Daoy (cell line): ENCODE measurements around the gene ZXDB. TPM values are rescaled to one million over a fixed set of nuclear protein-coding genes. Genes with fewer than 3 reads are reported as not detected.
A peak's percentile ranks its signal among the peaks of the same experiment; 100 is the strongest.
"Not testable (repeated sequence)": the region's sequence is repeated elsewhere in the genome, so short reads cannot be mapped to it uniquely, and the experiment has no call there.

ENCODE experiments used
- DNase-seq: peaks from one replicate; pipeline ENCODE4 v3.0.0-alpha.2; 2015; ENCODE audit warnings: low read depth
- total RNA-seq: library from RNA; depleted of rRNA; stranded (reverse); fragments of >200 nt; shearing (Covaris generic); gene quantifications from 2 replicates; pipeline ENCODE4 v1.2.3, GENCODE V29; 2014; rRNA removed

The ZXDB gene
- total RNA-seq, result 2.6 and 3.1 TPM in 2 replicates

- DNase-seq, result peak; percentile 25
Observed at GRCh38 chrX:57591284-57592159, at the start of gene ZXDB. Gene ZXDB (plus strand): TSS chrX:57592011. CDS start chrX:57592049, 38 bp downstream.

GRCh38 chrX:57565198-57565597 lies 26.6 kb upstream of the ZXDB start:
- DNase-seq, result no peak

GRCh38 chrX:57573754-57574153 lies 18.1 kb upstream of the ZXDB start:
- DNase-seq, result no peak

- not testable (repeated sequence) for DNase-seq
Observed at GRCh38 chrX:57582948-57583347, 8.9 kb upstream of the ZXDB start.

GRCh38 chrX:57583477-57583876 lies 8.3 kb upstream of the ZXDB start:
- DNase-seq, result no peak

GRCh38 chrX:57586360-57586759 lies 5.5 kb upstream of the ZXDB start:
- no peak for DNase-seq

- DNase-seq, result no peak
Observed at GRCh38 chrX:57587062-57587461, 4.7 kb upstream of the ZXDB start.

- DNase-seq, result no peak
Observed at GRCh38 chrX:57587607-57588006, 4.2 kb upstream of the ZXDB start.

DNA sequence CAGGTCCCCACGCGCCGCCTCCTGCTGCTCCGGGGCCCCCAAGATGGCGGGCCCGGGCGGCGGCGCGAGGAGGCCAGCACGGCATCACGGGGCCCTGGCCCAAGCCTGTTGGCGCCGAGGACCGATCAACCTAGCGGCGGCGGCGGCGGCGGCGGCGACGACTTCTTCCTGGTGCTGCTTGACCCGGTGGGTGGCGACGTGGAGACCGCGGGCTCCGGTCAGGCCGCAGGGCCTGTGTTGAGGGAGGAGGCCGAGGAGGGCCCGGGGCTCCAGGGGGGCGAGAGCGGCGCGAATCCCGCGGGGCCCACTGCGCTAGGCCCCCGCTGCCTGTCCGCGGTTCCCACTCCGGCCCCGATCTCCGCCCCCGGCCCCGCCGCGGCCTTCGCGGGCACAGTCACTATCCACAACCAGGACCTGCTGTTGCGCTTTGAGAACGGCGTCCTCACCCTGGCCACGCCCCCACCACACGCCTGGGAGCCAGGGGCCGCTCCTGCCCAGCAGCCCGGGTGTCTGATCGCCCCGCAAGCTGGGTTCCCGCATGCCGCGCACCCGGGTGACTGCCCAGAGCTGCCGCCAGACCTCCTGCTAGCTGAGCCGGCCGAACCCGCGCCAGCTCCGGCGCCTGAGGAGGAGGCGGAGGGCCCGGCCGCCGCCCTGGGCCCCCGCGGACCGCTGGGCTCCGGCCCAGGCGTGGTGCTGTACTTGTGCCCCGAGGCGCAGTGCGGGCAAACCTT lies 516 bp downstream of the ZXDB start:
- DNase-seq, result peak; percentile 23

DNA sequence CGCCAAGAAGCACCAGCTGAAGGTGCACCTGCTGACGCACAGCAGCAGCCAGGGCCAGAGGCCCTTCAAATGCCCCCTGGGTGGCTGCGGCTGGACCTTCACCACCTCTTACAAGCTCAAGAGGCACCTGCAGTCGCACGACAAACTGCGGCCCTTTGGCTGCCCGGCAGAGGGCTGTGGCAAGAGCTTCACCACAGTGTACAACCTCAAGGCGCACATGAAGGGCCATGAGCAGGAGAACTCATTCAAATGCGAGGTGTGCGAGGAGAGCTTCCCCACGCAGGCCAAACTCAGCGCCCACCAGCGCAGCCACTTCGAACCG lies 1.0 kb downstream of the ZXDB start:
- DNase-seq, result peak; percentile 29

- no peak for DNase-seq
Observed at GRCh38 chrX:57595381-57595811, 3.6 kb downstream of the ZXDB start.

GRCh38 chrX:57596109-57596508 lies 4.3 kb downstream of the ZXDB start:
- DNase-seq, result no peak

- DNase-seq, result no peak
Observed at GRCh38 chrX:57596516-57596915, 4.7 kb downstream of the ZXDB start.

GRCh38 chrX:57607295-57608187 lies 15.7 kb downstream of the ZXDB start:
- DNase-seq, result no peak

- DNase-seq, result not testable (repeated sequence)
Observed at GRCh38 chrX:57613351-57613750, 21.5 kb downstream of the ZXDB start.

- DNase-seq, result not testable (repeated sequence)
Observed at GRCh38 chrX:57629438-57629837, 37.6 kb downstream of the ZXDB start.

DNA sequence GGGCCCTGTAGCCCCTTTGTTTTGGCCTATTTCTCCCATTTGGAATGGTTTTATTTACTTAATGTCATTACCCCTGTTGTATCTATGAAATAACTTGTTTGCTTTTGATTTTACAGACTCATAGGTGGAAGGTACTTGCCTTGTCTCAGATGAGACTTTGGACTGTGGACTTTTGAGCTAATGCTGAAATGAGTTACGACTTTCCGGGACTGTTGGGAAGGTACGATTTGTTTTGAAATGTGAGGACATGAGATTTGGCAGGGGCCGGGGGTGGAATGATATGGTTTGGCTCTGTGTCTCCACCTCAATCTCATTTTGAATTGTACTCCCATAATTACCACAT lies 48.8 kb downstream of the ZXDB start:
- DNase-seq, result no peak

DNA sequence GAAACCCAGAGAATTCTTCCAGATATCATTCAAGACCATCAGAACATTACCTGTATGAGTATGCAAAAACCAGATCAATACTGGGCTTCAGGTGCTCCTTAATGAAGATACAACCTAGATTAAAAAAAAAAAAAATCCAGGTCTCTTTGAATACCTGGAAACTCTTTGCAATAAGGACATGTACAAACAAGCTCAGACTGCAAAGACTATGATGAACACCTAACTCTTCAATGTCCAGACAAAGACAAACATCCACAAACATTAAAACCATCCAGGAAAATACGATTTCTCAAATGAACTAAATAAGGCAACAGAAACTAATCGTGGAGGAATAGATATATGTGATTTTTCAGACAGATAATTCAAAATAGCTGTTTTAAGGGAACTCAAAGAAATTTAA lies 49.5 kb downstream of the ZXDB start:
- DNase-seq, result no peak

DNA sequence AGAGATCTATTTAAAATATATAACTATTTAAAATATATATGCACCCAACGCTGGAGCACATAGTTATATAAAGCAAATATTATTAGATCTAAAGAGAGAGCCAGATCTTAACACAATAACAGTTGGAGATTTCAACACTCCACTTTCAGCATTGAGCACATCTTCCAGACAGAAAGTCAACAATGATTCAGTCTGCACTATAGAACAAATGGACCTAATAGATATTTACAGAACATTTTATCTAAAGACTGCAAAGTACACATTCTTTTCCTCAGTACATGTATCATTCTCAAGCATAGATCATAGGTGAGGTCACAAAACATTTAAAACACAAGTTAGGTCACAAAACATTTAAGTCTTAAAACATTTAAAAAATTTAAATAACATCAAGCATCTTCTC lies 51.9 kb downstream of the ZXDB start:
- no peak for DNase-seq

DNA sequence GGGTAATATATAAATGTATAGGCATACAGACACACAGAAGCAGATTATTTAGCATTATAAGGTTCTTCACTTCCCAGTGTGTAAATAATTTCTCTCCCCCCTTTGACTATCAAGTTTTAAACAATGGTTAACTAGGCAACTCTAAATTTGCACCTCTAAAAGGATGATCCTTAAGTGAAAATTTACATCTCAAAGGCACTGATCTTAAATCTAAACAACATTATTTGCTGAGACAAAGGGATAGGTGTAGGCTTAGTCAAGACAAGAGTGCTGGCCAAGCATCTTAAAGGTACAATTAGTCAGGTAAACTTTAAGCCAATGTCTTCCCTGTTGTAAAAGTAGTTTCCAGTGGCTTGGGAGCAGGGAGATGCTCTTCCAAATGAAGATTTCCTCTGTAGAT lies 55.2 kb downstream of the ZXDB start:
- no peak for DNase-seq
